Psoas muscle (tissue), 8 donors: Measurements from ENCODE around the gene EI24. TPM values are rescaled to one million over a fixed set of nuclear protein-coding genes. Genes with fewer than 3 reads are reported as not detected.

Experiments used
- ATAC-seq, 4 donors: fragments of 200-7000 bp; cut with Tn5 transposase; one replicate each; pipeline ENCODE4 v1.9.1; 2020; ENCODE audit warnings: moderate library complexity in 3 of 4, mild to moderate bottlenecking in 2 of 4
- DNase-seq, 2 donors: peaks; one replicate each; pipeline ENCODE4 v3.0.0-alpha.2; 2020
- H3K27ac ChIP-seq: fragments of 200-600 bp; one replicate; pipeline ENCODE4 v1.8.0; 2022
- H3K27me3 ChIP-seq, 3 donors: fragments of 200-600 bp in 1 of 3; one replicate each; pipeline versions ENCODE4 v1.6.1 to v1.8.0; 2013 to 2022; ENCODE audit warnings: low read length in 2 of 3, mild to moderate bottlenecking in 2 of 3, moderate library complexity in 1 of 3; ENCODE audit not compliant: insufficient read depth in 3 of 3
- H3K36me3 ChIP-seq, 2 donors: fragments of 200-600 bp in 1 of 2; one replicate each; pipeline versions ENCODE4 v1.6.1 to v1.8.0; 2013 to 2022; ENCODE audit warnings: low read depth in 1 of 2, mild to moderate bottlenecking in 1 of 2, moderate library complexity in 1 of 2; ENCODE audit not compliant: insufficient read depth in 1 of 2
- H3K4me1 ChIP-seq: fragments of 200-600 bp; one replicate; pipeline ENCODE4 v1.8.0; 2022
- H3K4me3 ChIP-seq: fragments of 200-600 bp; one replicate; pipeline ENCODE4 v1.8.0; 2022; ENCODE audit warnings: mild to moderate bottlenecking
- H3K9me3 ChIP-seq: fragments of 200-600 bp; one replicate; pipeline ENCODE4 v1.8.0; 2022
- CTCF ChIP-seq: fragments of 200-600 bp; IDR thresholded peaks from one replicate; pipeline ENCODE4 v1.8.0; 2022; ENCODE audit warnings: antibody characterized with exemption
- WGBS, 3 donors: extraction: QIAGEN DNeasy Blood & Tissue Kit; methylation state at CpG; one replicate each; pipeline versions ENCODE4 v1.1.6 to v1.1.7; 2013; 5-methylcytosine and 5-hydroxymethylcytosine counted together
- intact Hi-C, 2 donors: fragments of 100-400 bp; cut with DNase I; formaldehyde crosslinking; loops; one replicate each; pipeline versions ENCODE4 v1.11.0 to v1.14.2; 2022
- polyA plus RNA-seq, 3 donors: library from polyadenylated mRNA; stranded (reverse); fragments of 200-250 nt; gene quantifications; one replicate each; pipeline ENCODE4 v1.2.3, GENCODE V29; 2013
- total RNA-seq, 4 donors: library from RNA; stranded (reverse); fragmentation: NEBNext Ultra II Directional in 2 of 4; extraction: Animal tissue kit (Norgen Biotek cat#: 25700) in 2 of 4; gene quantifications; one replicate each; pipeline versions ENCODE4 v1.2.1 to v1.2.4, GENCODE V29; 2021 to 2023
- donor health status: healthy with polysubstance abuse.
- donor health status: DM: no; HTN: no; CAD: no; lungs with moderate emphysema.
- donor health status: Bipolar disorder and iron deficiency.
- donor health status: healthy.
- donor health status: DM: yes; HTN: yes; CAD: no.
- donor health status: DM: no; HTN: no; CAD: no.
- donor health status: DM: no; HTN: no; CAD: no.
- donor health status: DM: yes; HTN: yes; CAD: no.

The EI24 gene
- total and polyA plus RNA-seq, 7 donors, result 52.9 to 184 (median 82.8) TPM

- 32 to 39% (median 39%) methylated on average over 3 of the region's 3 CpGs for WGBS, 3 donors
- Histone ChIP-seq H3K4me1 (peaks cover 4% of the 10 kb centered on the region), H3K9me3 (no peaks in the 10 kb centered on the region), H3K36me3 (peaks cover 4 to 19% of the 10 kb centered on the region in 2 donors), H3K4me3 (no peak overlapping the region), H3K27ac (no peak overlapping the region), H3K27me3 (no peaks in the 10 kb centered on the region)
- no peak for DNase-seq
- TF ChIP-seq CTCF, result no peak
- no peak for ATAC-seq
- intact Hi-C loops, result no loop called here
These were observed 19.2 kb downstream of the EI24 start for GRCh38 chr11:125588505-125588904.

- Histone ChIP-seq H3K9me3 (no peaks in the 10 kb centered on the region), H3K4me1 (peaks cover 20% of the 10 kb centered on the region), H3K27ac (peak overlapping the region; percentile 96), H3K27me3 (no peaks in the 10 kb centered on the region), H3K4me3 (peak overlapping the region; percentile 70), H3K36me3 (peaks cover 0 to 10% of the 10 kb centered on the region in 2 donors)
- peak; percentile 25 to 69 for DNase-seq
- no peak for TF ChIP-seq CTCF
- 2% methylated on average over 26 to 30 of the region's 30 CpGs for WGBS, 3 donors
- intact Hi-C loops, result loop anchor here (2.0 to 10.0 kb wide), 4 partner anchors 33 to 673 kb away; partner anchors contain the start of genes CHEK1 (in 2 of the 2), FOXRED1 (in 1 of the 2) and SRPRA (in 1 of the 2)
- peak; percentile 21 to 57 (median 30) for ATAC-seq
These were observed 22.5 kb downstream of the EI24 start for GRCh38 chr11:125591649-125592304.

- WGBS, 3 donors, result 0% methylated on average over 54 to 55 of the region's 55 CpGs
- no peak for TF ChIP-seq CTCF
- intact Hi-C loops, result loop anchor here (2.0 to 10.0 kb wide), 4 partner anchors 32 to 672 kb away; partner anchors contain the start of genes CHEK1 (in 2 of the 2), FOXRED1 (in 1 of the 2) and SRPRA (in 1 of the 2)
- Histone ChIP-seq H3K36me3 (peaks cover 3 to 17% of the 10 kb centered on the region in 2 donors), H3K27me3 (no peaks in the 10 kb centered on the region), H3K27ac (peak within 1 kb of the TSS; percentile 96), H3K9me3 (no peaks in the 10 kb centered on the region), H3K4me3 (peak within 1 kb of the TSS; percentile 70), H3K4me1 (peaks cover 20% of the 10 kb centered on the region)
- DNase-seq (peak; percentile 100), ATAC-seq (peak; percentile 97 to 99 (median 98))
These were observed 23.2 kb downstream of the EI24 start, which contains the start of gene STT3A for GRCh38 chr11:125592305-125593113. TSS of gene STT3A (plus strand) at chr11:125592852. CDS start at chr11:125595916, 3,064 bp downstream.

GRCh38 chr11:125593114-125593820 lies 24.0 kb downstream of the EI24 start:
- peak overlapping the region; percentile 70 for H3K4me3 ChIP-seq
- no peaks in the 10 kb centered on the region for H3K27me3 ChIP-seq
- no peak for DNase-seq
- ATAC-seq, result peak in 2 of 4 donors; percentile 6 to 25
- TF ChIP-seq CTCF, result no peak
- H3K9me3 ChIP-seq, result no peaks in the 10 kb centered on the region
- H3K4me1 ChIP-seq, result peaks cover 20% of the 10 kb centered on the region
- peak overlapping the region; percentile 81 for H3K27ac ChIP-seq
- 0 to 1% (median 1%) methylated on average over 18 of the region's 18 CpGs for WGBS, 3 donors
- H3K36me3 ChIP-seq, result peaks cover 3 to 25% of the 10 kb centered on the region in 2 donors
- intact Hi-C loops, result loop anchor here (2.0 to 10.0 kb wide), 4 partner anchors 32 to 672 kb away; partner anchors contain the start of genes CHEK1 (in 2 of the 2), FOXRED1 (in 1 of the 2) and SRPRA (in 1 of the 2)
